Omental fat pad (tissue), 4 donors: ENCODE results near the gene TRIO. TPM values are rescaled to one million over a fixed set of nuclear protein-coding genes. Genes with fewer than 3 reads are reported as not detected.

Experiments
- ATAC-seq: fragments of 150-250 bp; one replicate; pipeline ENCODE4 v1.9.1; 2016; ENCODE audit warnings: mild to moderate bottlenecking, moderate library complexity; ENCODE audit not compliant: low FRiP score
- DNase-seq: peaks from one replicate; pipeline ENCODE4 v3.0.0-alpha.2; 2019; ENCODE audit warnings: low spot score
- total RNA-seq, 4 donors: library from RNA; depleted of rRNA; stranded (reverse); fragments of >200 nt; gene quantifications; one replicate each; pipeline ENCODE4 v1.1.0, GENCODE V29; 2016
- TF ChIP-seq, protein P1 (sequence below), 3 donors: fragments of 450-650 bp; IDR thresholded peaks; one replicate each; pipeline ENCODE4 v1.5.1; 2016 to 2017; ENCODE audit warnings: antibody characterized with exemption in 3 of 3, mild to moderate bottlenecking in 3 of 3, moderate library complexity in 2 of 3

The TRIO gene
- total RNA-seq, 4 donors from 2014 or later: 125 to 370 (median 193) TPM

DNA sequence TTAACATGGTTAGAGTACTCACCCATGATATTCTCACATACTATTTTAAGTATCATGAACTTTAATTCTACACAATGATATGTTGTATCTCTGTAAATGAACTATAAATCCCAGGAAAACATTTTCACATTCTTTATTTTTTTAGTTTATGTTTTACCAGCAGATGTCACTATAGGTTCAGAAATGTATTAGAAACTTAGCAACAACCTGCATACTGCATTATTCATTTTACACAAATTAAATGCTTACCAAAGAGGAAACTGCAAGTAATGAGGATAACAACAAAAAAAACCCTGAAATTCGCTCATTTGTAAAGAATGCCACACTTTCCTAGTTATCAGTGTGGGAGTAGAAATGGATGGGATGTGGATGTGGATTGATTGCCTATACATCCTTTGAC is 221.0 kb downstream of the TRIO start:
- DNase-seq (no peak), ATAC-seq (no peak)
- TF ChIP-seq, protein P1, sequence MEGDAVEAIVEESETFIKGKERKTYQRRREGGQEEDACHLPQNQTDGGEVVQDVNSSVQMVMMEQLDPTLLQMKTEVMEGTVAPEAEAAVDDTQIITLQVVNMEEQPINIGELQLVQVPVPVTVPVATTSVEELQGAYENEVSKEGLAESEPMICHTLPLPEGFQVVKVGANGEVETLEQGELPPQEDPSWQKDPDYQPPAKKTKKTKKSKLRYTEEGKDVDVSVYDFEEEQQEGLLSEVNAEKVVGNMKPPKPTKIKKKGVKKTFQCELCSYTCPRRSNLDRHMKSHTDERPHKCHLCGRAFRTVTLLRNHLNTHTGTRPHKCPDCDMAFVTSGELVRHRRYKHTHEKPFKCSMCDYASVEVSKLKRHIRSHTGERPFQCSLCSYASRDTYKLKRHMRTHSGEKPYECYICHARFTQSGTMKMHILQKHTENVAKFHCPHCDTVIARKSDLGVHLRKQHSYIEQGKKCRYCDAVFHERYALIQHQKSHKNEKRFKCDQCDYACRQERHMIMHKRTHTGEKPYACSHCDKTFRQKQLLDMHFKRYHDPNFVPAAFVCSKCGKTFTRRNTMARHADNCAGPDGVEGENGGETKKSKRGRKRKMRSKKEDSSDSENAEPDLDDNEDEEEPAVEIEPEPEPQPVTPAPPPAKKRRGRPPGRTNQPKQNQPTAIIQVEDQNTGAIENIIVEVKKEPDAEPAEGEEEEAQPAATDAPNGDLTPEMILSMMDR (IDR thresholded peaks at IDR 0.05): no peak

DNA sequence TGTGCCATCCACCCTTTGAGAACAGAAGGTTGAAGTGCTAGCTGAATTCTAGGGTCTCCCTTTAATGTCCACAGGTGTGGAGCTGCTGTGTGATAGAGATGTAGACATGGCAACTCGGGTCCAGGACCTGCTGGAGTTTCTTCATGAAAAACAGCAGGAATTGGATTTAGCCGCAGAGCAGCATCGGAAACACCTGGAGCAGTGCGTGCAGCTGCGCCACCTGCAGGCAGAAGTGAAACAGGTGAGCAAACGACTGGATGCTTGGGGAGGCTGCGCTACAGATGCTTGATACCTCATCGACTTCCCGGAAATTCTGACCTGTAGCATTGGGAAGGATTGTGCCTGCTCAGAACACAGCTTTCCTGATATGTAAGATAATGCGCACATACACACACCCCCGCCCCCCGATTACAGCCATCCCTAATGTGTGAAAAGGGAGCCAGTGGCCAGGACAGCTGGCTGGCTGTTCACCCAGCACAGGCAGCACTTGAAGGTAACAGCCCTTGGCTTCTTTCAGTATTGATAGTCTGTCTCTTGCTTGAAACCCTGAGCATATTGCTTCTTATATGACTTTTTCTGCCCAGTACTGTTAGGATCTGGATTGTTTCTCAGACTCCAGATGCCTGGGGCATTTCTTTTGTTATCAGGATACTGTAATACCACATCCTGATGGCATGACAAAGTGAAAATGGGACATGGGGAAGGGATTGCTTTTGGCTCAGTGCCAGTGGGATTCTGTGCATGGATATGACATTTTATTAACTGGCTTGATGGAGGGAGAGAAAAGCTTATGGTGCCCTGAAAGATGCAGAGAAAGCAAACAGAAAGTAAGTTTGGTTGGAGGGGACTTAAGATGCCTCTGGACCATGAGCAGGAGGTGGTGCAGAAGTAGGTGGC is 221.7 kb downstream of the TRIO start:
- TF ChIP-seq, protein P1 (IDR thresholded peaks at IDR 0.05): no peak
- no peak for DNase-seq
- no peak for ATAC-seq

DNA sequence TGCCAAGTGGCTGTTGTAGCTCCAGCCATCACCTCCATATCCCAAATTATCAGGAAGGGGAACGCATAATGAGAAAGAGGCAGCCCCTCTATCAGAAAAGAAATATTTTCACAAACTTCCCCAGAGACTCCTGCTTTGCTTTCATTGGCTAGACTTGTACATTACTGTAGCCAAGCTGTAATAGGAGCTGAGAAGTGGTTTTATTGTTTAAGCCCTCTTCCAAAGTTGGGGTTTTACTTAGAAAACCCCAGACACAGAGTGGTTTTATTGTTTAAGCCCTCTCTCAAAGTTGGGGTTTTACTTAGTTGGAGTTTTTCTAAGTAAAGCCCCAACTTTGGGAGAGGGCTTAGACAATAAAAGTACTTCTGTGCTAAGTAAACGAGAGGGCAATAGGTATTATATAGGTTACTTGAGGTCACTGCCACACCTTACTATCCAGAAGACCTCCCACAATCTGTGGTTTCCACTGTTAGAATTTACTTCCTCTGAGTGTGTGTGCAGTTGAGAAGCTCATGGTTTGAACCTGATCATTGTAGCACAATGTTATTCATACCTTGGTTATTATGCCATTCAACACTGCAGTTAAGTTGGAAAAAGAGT is 222.8 kb downstream of the TRIO start:
- no peak for DNase-seq
- ATAC-seq: no peak
- TF ChIP-seq, protein P1 (IDR thresholded peaks at IDR 0.05): no peak

DNA sequence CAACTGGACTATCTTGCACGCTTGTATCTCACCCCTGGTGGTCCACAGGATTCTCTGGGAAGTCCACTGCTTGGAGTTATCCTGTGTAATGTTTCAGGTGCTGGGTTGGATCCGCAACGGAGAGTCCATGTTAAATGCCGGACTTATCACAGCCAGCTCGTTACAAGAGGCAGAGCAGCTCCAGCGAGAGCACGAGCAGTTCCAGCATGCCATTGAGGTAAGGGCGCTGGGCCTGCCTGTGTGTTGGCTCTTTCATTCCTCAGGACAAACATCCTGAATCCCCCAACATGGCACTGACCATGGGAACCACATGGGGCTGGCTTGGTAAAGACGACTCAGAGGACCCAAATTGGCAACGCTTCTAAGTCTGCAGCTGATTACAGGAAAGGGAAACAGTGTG is 223.6 kb downstream of the TRIO start:
- no peak for DNase-seq
- ATAC-seq: no peak
- TF ChIP-seq, protein P1 (IDR thresholded peaks at IDR 0.05): no peak

DNA sequence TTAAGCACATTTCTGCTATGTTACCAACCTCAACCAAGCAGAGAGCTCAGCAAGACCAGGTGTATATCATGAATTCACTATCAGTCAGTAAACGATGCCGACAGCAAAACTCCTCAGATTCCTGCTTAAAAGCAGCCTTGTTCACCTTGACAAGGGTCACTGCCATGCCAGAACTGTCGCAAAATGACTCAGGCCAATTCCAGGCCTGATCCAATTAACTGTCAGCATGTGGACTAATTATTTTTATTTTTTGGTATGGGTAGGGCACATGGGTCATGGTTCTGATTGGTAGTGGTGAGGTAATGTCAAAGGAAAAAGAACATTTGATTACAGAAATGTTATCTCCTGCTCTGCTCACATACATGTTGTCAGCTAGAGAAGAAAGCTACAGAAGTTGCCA is 224.2 kb downstream of the TRIO start:
- DNase-seq (no peak), ATAC-seq (no peak)
- TF ChIP-seq, protein P1 (IDR thresholded peaks at IDR 0.05): no peak

DNA sequence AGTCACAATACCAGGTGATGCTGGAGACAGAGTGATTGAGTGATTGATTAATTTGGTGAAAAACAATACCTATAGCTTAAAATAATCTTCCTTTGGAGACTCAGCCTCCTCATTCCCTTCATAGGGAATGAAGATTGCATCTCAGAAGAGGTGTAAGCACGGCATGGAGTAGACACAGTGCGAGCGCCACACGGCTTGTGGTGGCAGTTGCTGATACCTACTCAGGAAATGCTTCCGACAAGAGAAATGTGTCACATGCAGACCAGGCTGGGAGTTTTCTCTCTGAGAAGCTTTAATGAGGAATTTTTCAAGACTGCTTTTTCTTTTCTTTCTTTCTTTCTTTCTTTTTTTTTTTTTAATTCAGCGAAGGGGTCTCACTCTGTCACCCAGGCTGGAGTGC is 226.6 kb downstream of the TRIO start:
- TF ChIP-seq, protein P1 (IDR thresholded peaks at IDR 0.05): no peak
- no peak for ATAC-seq
- no peak for DNase-seq

DNA sequence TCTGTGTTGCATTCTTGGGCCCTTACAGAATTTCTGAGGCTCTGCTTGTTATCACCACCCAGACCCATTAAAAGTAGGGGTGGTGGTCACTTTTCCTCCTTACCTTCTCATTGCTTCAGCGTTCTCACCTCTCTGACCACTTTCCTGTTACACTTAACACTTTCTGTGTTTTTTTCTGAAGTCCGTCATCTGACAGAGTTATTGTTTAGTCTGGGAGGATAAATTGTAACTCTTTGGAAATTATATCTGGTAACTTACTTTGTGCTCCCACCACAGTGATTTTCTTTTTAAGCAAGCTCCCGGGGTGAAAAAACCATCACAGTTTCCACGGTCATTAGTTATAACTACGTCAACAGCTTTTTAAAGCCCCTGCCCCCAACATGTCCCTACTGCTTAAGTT is 227.2 kb downstream of the TRIO start:
- no peak for ATAC-seq
- TF ChIP-seq, protein P1 (IDR thresholded peaks at IDR 0.05): no peak
- no peak for DNase-seq
